ENCODE results near the gene IL3RA. TPM values are rescaled to one million over a fixed set of nuclear protein-coding genes. Genes with fewer than 3 reads are reported as not detected.
"Not testable (repeated sequence)": the region's sequence is repeated elsewhere in the genome, so short reads cannot be mapped to it uniquely, and the experiment has no call there.

The IL3RA gene
- total and polyA plus RNA-seq, 3 donors from 2014 or later, result 3.4 to 5.5 (median 4.6) TPM

DNA sequence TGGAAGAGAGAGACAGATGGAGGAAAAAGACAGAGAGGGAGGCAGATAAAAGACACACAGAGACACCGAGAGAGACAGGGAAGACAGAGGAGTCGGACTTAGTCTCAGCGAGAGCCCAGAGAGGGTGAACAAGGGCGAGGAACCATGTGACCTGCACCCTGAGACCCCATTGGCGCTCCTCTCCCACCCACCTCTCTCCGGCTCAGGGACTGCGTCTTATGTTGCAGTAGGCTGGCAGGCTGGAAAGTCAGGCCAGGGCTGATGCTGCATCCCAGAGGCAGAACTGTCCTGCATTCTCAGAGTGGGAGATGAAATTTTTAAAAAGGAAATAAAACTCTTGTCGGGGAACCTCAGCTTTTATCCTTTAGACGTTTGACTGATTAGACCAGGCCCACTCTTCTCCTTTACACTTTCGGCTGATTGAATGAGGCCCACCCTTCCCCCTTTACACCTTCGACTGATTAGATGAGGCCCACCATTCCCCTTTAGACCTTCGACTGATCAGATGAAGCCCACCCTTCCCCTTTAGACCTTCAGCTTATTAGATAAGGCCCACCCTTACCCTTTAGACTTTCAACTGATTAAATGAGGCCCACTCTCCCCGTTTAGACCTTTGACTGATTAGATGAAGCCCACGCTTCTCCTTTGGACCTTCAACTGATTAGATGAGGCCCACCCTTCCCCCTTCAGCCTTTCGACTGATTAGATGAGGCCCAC is 29.5 kb upstream of the IL3RA start:
- H3K27me3 ChIP-seq, result no peaks in the 10 kb centered on the region
- no peaks in the 10 kb centered on the region for H3K36me3 ChIP-seq (ENCODE audit: low read depth, missing control alignments)
- H3K27ac ChIP-seq, result no peak overlapping the region
- no peaks in the 10 kb centered on the region for H3K4me1 ChIP-seq
- H3K9me3 ChIP-seq, result no peaks in the 10 kb centered on the region
- WGBS, 2 donors, result 67 to 85% methylated on average over 15 of the region's 15 CpGs
- TF ChIP-seq, protein P1, sequence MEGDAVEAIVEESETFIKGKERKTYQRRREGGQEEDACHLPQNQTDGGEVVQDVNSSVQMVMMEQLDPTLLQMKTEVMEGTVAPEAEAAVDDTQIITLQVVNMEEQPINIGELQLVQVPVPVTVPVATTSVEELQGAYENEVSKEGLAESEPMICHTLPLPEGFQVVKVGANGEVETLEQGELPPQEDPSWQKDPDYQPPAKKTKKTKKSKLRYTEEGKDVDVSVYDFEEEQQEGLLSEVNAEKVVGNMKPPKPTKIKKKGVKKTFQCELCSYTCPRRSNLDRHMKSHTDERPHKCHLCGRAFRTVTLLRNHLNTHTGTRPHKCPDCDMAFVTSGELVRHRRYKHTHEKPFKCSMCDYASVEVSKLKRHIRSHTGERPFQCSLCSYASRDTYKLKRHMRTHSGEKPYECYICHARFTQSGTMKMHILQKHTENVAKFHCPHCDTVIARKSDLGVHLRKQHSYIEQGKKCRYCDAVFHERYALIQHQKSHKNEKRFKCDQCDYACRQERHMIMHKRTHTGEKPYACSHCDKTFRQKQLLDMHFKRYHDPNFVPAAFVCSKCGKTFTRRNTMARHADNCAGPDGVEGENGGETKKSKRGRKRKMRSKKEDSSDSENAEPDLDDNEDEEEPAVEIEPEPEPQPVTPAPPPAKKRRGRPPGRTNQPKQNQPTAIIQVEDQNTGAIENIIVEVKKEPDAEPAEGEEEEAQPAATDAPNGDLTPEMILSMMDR (IDR thresholded peaks at IDR 0.05), result no peak
- TF ChIP-seq POLR2A (IDR thresholded peaks at IDR 0.05), result no peak
- no peak overlapping the region for H3K4me3 ChIP-seq
- DNase-seq, result no peak
- intact Hi-C loops (cut with DNase I; ENCODE audit: low total_unique reads), result no loop called here

DNA sequence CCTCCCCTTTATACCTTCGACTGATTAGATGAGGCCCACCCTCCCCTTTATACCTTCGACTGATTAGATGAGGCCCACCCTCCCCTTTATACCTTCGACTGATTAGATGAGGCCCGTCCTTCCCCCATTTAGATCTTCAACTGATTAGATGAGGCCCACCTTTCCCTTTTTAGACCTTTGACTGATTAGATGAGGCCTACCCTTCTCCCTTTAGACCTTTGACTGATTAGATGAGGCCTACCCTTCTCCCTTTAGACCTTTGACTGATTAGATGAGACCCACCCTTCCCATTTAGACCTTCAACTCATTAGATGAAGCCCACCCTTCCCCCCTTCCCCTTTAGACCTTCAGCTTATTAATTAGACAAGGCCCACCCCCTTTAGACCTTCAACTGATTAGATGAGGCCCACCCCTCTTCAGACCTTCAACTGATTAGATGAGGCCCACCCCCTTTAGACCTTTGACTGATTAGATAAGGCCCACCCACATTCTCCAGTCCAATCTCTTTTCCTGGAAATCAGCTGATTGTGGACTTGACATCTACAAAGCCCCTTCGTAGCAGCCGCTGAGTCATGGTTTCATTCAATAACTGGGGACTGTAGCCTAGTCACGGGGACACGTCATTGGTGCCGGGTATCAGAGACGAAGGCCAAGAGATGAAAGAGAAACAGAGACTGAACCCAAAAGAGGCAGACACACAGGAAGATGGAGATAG is 28.8 kb upstream of the IL3RA start:
- intact Hi-C loops (cut with DNase I; ENCODE audit: low total_unique reads), result no loop called here
- Histone ChIP-seq H3K9me3 (no peaks in the 10 kb centered on the region), H3K4me1 (no peaks in the 10 kb centered on the region), H3K36me3 (ENCODE audit: low read depth, missing control alignments) (no peaks in the 10 kb centered on the region), H3K27ac (no peak overlapping the region), H3K27me3 (no peaks in the 10 kb centered on the region), H3K4me3 (no peak overlapping the region)
- no peak for DNase-seq
- TF ChIP-seq, protein P1 (IDR thresholded peaks at IDR 0.05), result no peak
- no peak for TF ChIP-seq POLR2A (IDR thresholded peaks at IDR 0.05)
- whole genome bisulfite sequencing, 2 donors, result 72 to 78% methylated on average over 10 of the region's 10 CpGs

DNA sequence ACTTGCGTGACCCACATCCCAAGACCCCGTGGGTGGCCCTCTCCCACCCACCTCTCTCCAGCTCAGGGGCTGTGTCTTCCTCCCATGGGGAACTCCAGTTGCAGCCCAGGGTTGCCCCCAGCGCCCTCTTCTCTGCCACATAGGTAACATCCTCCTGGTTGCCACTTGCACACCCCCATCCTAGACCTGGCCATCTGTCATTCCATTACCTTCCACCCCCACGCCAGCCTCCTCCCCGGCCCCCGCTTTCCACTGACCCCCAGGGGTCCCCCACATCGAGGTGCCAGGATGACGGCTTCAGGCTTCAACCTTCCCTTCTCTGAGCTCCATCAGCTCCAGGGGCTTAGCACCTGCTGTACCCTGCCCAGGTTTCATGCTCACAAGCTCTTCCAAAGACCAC is 28.1 kb upstream of the IL3RA start:
- Histone ChIP-seq H3K4me3 (no peak overlapping the region), H3K9me3 (no peaks in the 10 kb centered on the region), H3K27ac (no peak overlapping the region), H3K4me1 (no peaks in the 10 kb centered on the region), H3K36me3 (ENCODE audit: low read depth, missing control alignments) (no peaks in the 10 kb centered on the region), H3K27me3 (no peaks in the 10 kb centered on the region)
- TF ChIP-seq POLR2A (IDR thresholded peaks at IDR 0.05), result no peak
- TF ChIP-seq, protein P1 (IDR thresholded peaks at IDR 0.05), result no peak
- intact Hi-C loops (cut with DNase I; ENCODE audit: low total_unique reads), result no loop called here
- no peak for DNase-seq
- WGBS, 2 donors, result 88% methylated on average over 8 of the region's 8 CpGs

DNA sequence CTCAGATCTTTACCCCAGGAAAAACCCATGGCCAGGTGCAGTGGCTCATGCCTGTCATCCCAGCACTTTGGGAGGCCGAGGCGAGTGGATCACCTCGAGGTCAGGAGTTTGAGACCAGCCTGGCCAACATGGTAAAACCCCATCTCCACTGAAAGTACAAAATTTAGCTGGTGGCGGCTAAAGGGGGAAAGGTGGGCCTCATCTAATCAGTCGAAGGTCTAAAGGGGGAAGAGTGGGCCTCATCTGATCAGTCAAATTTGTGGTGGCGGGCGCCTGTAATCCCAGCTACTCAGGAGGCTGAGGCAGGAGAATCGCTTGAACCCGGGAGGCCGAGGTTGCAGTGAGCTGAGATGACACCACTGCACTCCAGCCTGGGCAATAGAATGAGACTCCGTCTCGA is 27.7 kb upstream of the IL3RA start:
- intact Hi-C loops (cut with DNase I; ENCODE audit: low total_unique reads); DNase-seq: not testable (repeated sequence)
- WGBS, 2 donors, result 83 to 85% methylated on average over 12 of the region's 12 CpGs

DNA sequence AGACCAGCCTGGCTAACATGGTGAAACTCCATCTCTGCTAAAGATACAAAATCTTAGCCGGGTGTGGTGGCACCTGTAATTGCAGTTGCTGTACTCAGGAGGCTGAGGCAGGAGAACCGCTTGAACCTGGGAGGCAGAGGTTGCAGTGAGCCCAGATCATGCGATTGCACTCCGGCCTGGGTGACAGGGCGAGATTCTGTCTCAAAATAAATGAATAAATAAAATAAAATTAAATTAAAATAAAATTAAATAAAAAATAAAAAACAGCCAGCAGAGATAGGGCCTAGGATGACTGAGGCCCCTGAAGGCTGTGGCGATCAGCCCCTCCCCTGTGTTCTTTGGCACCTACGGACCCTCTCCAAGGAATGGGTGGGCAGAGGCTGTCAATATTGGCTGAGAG is 22.8 kb upstream of the IL3RA start:
- intact Hi-C loops (cut with DNase I; ENCODE audit: low total_unique reads), result no loop called here
- TF ChIP-seq POLR2A (IDR thresholded peaks at IDR 0.05), result no peak
- TF ChIP-seq, protein P1 (IDR thresholded peaks at IDR 0.05), result no peak
- 81 to 86% methylated on average over 7 of the region's 7 CpGs for WGBS, 2 donors
- no peaks in the 10 kb centered on the region for H3K27me3 ChIP-seq
- H3K4me3 ChIP-seq, result no peak overlapping the region
- no peaks in the 10 kb centered on the region for H3K36me3 ChIP-seq (ENCODE audit: low read depth, missing control alignments)
- H3K4me1 ChIP-seq, result no peaks in the 10 kb centered on the region
- no peak overlapping the region for H3K27ac ChIP-seq
- DNase-seq, result no peak
- no peaks in the 10 kb centered on the region for H3K9me3 ChIP-seq

More for the DNA sequence above, 27.7 kb upstream of the IL3RA start:
- H3K27me3 ChIP-seq; H3K36me3 ChIP-seq (ENCODE audit: low read depth, missing control alignments); H3K27ac ChIP-seq; H3K4me3 ChIP-seq; H3K9me3 ChIP-seq; H3K4me1 ChIP-seq: not testable (repeated sequence)
